ENCODE measurements around the gene ONECUT3.

The ONECUT3 gene

GRCh38 chr19:1826557-1827521, 73.5 kb downstream of the ONECUT3 start (continued):
- TF ChIP-seq GFI1B (tag by site-specific recombination; IDR thresholded peaks at IDR 0.05), result no peak
- no peak for TF ChIP-seq ZNF132 (tag by site-specific recombination; IDR thresholded peaks at IDR 0.05; ENCODE audit: borderline replicate concordance)
- TF ChIP-seq ZNF426 (tag by site-specific recombination; IDR thresholded peaks at IDR 0.05), result no peak

- ChIA-PET POLR2A (interaction anchor here (0.6 to 0.7 kb wide), 2 partner anchors 10 to 286 kb away, joined by 3 read pairs; no protein-coding TSS in a partner anchor), CTCF (interaction anchor here (0.7 to 5.0 kb wide), 7 partner anchors 10 to 281 kb away, joined by 5 to 53 read pairs (median 21); no protein-coding TSS in a partner anchor)
- no peaks in the 10 kb centered on the region for H3K9me3 ChIP-seq (ENCODE audit: control insufficient read depth, insufficient read depth, low read depth, low read length)
- H3K4me3 ChIP-seq (ENCODE audit: low read depth, low read length), result no peak overlapping the region
- TF ChIP-seq CTCF (tag by site-specific recombination; IDR thresholded peaks at IDR 0.05), result no peak
- peak; percentile 26; the same call in 1 of the 2 replicates for TF ChIP-seq GLIS2 (tag by site-specific recombination; IDR thresholded peaks at IDR 0.05)
- 0 out of 2 replicates have a peak, but pooled peaks have one; percentile 17 for TF ChIP-seq GLIS1 (tag by site-specific recombination; IDR thresholded peaks at IDR 0.05)
- no peak overlapping the region for H3K27ac ChIP-seq (ENCODE audit: extremely low read depth, low read depth, low read length)
- H3K36me3 ChIP-seq (ENCODE audit: control insufficient read depth in 2 of 2, insufficient read depth in 1 of 2, low read length in 2 of 2), result peaks cover 12 to 54% of the 10 kb centered on the region in 2 experiments; a peak in 2 of 3 replicates
- H3K4me1 ChIP-seq (ENCODE audit: control insufficient read depth, insufficient read depth, low read length), result no peaks in the 10 kb centered on the region
Observed at GRCh38 chr19:1827566-1828278, 74.4 kb downstream of the ONECUT3 start.

GRCh38 chr19:1828279-1829238, 75.3 kb downstream of the ONECUT3 start:
- CTCF ChIA-PET, result interaction anchor here (0.7 to 2.8 kb wide), 4 partner anchors 9 to 222 kb away, joined by 4 to 19 read pairs (median 4); no protein-coding TSS in a partner anchor
- no peak overlapping the region for H3K27ac ChIP-seq (ENCODE audit: extremely low read depth, low read depth, low read length)
- no peaks in the 10 kb centered on the region for H3K9me3 ChIP-seq (ENCODE audit: control insufficient read depth, insufficient read depth, low read depth, low read length)
- H3K36me3 ChIP-seq (ENCODE audit: control insufficient read depth in 2 of 2, insufficient read depth in 1 of 2, low read length in 2 of 2), result peaks cover 12 to 45% of the 10 kb centered on the region in 2 experiments; a peak in 2 of 3 replicates
- TF ChIP-seq ZNF529 (tag by site-specific recombination; IDR thresholded peaks at IDR 0.05; ENCODE audit: insufficient replicate concordance) (no peak), ZNF843 (tag by site-specific recombination; IDR thresholded peaks at IDR 0.05) (no peak), ZNF776 (tag by site-specific recombination; IDR thresholded peaks at IDR 0.05; ENCODE audit: borderline replicate concordance) (no peak), HIC1 (tag by site-specific recombination; IDR thresholded peaks at IDR 0.05) (peak; percentile 75), ZNF114 (tag by site-specific recombination; IDR thresholded peaks at IDR 0.05) (no peak)
- H3K4me3 ChIP-seq (ENCODE audit: low read depth, low read length), result no peak overlapping the region
- POLR2A ChIA-PET, result interaction anchor here (0.6 kb wide), 1 partner anchor 286 kb away, joined by 3 read pairs; no protein-coding TSS in a partner anchor
- no peaks in the 10 kb centered on the region for H3K4me1 ChIP-seq (ENCODE audit: control insufficient read depth, insufficient read depth, low read length)

Measured in HEK293 (cell line).